Stomach (tissue), 9 donors: ENCODE measurements around the gene ESM1. TPM values are rescaled to one million over a fixed set of nuclear protein-coding genes. Genes with fewer than 3 reads are reported as not detected.
"Not testable (repeated sequence)": the region's sequence is repeated elsewhere in the genome, so short reads cannot be mapped to it uniquely, and the experiment has no call there.

Experiments used
- DNase-seq, 2 donors: peaks; one replicate each; pipeline versions ENCODE4 v3.0.0 to v3.0.0-alpha.2; 2013 to 2019
- H3K27ac ChIP-seq, 5 donors: fragments of 200-600 bp in 4 of 5; sonication (generic) in 4 of 5; one replicate each; pipeline ENCODE4 v1.5.1; 2013 to 2019; ENCODE audit warnings: mild to moderate bottlenecking in 1 of 5, moderate library complexity in 1 of 5
- H3K27me3 ChIP-seq, 3 donors: fragments of 200-600 bp; sonication (generic); one replicate each; pipeline ENCODE4 v1.5.1; 2017 to 2019; ENCODE audit warnings: mixed run types in 1 of 3
- H3K36me3 ChIP-seq, 4 donors: fragments of 200-600 bp; sonication (generic); 1 replicate in 3 of 4; 2 replicates in 1 of 4; pipeline ENCODE4 v1.5.1; 2016 to 2019
- H3K4me1 ChIP-seq, 4 donors: fragments of 200-600 bp; sonication (generic); one replicate each; pipeline ENCODE4 v1.5.1; 2016 to 2019
- H3K4me3 ChIP-seq, 4 donors: fragments of 200-600 bp; sonication (generic) in 3 of 4; one replicate each; pipeline ENCODE4 v1.5.1; 2016 to 2019; ENCODE audit warnings: mild to moderate bottlenecking in 1 of 4
- H3K9me3 ChIP-seq, 4 donors: fragments of 200-600 bp; sonication (generic); one replicate each; pipeline ENCODE4 v1.5.1; 2016 to 2019
- EP300 ChIP-seq: sonication (generic); formaldehyde crosslinking; IDR thresholded peaks from one replicate; pipeline ENCODE4 v1.6.1; 2017; ENCODE audit warnings: antibody characterized with exemption
- POLR2A ChIP-seq, 4 donors: fragments of 450-650 bp; IDR thresholded peaks; one replicate each; pipeline ENCODE4 v1.6.1; 2016; ENCODE audit warnings: antibody characterized with exemption in 4 of 4, control low read depth in 2 of 4, mild to moderate bottlenecking in 1 of 4, moderate library complexity in 1 of 4
- POLR2AphosphoS5 ChIP-seq, 3 donors: sonication (generic); formaldehyde crosslinking; IDR thresholded peaks; one replicate each; pipeline ENCODE4 v1.6.1; 2016; ENCODE audit warnings: antibody characterized with exemption in 3 of 3
- WGBS, 5 donors: extraction: QIAGEN DNeasy Blood & Tissue Kit in 3 of 5; methylation state at CpG; one replicate each; pipeline versions ENCODE4 v1.1.5 to v1.1.7; 2013 to 2018; 5-methylcytosine and 5-hydroxymethylcytosine counted together
- intact Hi-C: fragments of 100-400 bp; cut with DNase I; formaldehyde crosslinking; loops from one replicate; pipeline ENCODE4 v1.15.1; 2023; ENCODE audit warnings: low total_unique reads
- polyA plus RNA-seq, 3 donors: library from polyadenylated mRNA; stranded (reverse); fragments of 200-250 nt; gene quantifications; one replicate each; pipeline ENCODE4 v1.2.3, GENCODE V29; 2013
- total RNA-seq, 5 donors: library from RNA; depleted of rRNA; stranded (reverse); fragments of >200 nt; gene quantifications; one replicate each; pipeline versions ENCODE4 v1.1.0 to v1.2.3, GENCODE V29; 2014 to 2016
- TF ChIP-seq, protein P1 (sequence below), 7 experiments: fragments of 450-650 bp in 4 of 7; fragments of 200-600 bp in 3 of 7; sonication (generic) in 3 of 7; IDR thresholded peaks; one replicate each; pipeline ENCODE4 v1.5.1; 2016 to 2019; ENCODE audit warnings: antibody characterized with exemption in 7 of 7, control low read depth in 2 of 7, mild to moderate bottlenecking in 1 of 7
- donor health status: healthy with polysubstance abuse.
- donor health status: Bipolar disorder and iron deficiency.
- donor health status: healthy.

The ESM1 gene
- total and polyA plus RNA-seq, 8 donors, result 0.15 to 0.61 (median 0.56) TPM; not detected in 4

DNA sequence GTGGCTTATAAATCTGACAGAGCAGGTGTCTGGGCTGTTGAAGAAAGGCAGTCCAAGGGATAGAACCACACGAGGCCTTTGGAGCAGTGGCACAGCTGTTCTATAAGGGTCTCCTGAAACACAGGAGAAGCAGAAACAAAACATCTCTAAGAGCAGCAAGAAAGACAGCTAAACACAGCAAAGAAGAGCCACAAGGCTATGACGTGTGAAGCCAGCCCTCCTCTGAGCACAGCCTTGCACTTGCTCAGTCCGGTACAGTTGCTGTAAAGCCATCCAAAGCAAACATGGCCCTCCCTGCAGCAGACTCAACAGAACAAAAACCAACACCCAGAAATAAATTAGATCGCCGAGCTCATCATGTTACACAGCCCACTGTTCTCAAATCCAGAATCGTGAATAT lies 36.0 kb upstream of the ESM1 start:
- peak in 1 of 2 donors; percentile 30 for DNase-seq
- TF ChIP-seq EP300, result no peak
- no peak for TF ChIP-seq POLR2AphosphoS5 (IDR thresholded peaks at IDR 0.05)
- TF ChIP-seq, protein P1, sequence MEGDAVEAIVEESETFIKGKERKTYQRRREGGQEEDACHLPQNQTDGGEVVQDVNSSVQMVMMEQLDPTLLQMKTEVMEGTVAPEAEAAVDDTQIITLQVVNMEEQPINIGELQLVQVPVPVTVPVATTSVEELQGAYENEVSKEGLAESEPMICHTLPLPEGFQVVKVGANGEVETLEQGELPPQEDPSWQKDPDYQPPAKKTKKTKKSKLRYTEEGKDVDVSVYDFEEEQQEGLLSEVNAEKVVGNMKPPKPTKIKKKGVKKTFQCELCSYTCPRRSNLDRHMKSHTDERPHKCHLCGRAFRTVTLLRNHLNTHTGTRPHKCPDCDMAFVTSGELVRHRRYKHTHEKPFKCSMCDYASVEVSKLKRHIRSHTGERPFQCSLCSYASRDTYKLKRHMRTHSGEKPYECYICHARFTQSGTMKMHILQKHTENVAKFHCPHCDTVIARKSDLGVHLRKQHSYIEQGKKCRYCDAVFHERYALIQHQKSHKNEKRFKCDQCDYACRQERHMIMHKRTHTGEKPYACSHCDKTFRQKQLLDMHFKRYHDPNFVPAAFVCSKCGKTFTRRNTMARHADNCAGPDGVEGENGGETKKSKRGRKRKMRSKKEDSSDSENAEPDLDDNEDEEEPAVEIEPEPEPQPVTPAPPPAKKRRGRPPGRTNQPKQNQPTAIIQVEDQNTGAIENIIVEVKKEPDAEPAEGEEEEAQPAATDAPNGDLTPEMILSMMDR (IDR thresholded peaks at IDR 0.05), result no peak
- no peak for TF ChIP-seq POLR2A (IDR thresholded peaks at IDR 0.05)
- no peak overlapping the region for H3K4me3 ChIP-seq
- WGBS, 5 donors, result 27 to 43% (median 36%) methylated on average over 6 of the region's 6 CpGs
- no peaks in the 10 kb centered on the region for H3K27me3 ChIP-seq
- H3K4me1 ChIP-seq, result peaks cover 0 to 10% (median 0%) of the 10 kb centered on the region in 4 donors
- intact Hi-C loops, result no loop called here
- no peak overlapping the region for H3K27ac ChIP-seq
- H3K9me3 ChIP-seq, result no peaks in the 10 kb centered on the region
- no peaks in the 10 kb centered on the region for H3K36me3 ChIP-seq

DNA sequence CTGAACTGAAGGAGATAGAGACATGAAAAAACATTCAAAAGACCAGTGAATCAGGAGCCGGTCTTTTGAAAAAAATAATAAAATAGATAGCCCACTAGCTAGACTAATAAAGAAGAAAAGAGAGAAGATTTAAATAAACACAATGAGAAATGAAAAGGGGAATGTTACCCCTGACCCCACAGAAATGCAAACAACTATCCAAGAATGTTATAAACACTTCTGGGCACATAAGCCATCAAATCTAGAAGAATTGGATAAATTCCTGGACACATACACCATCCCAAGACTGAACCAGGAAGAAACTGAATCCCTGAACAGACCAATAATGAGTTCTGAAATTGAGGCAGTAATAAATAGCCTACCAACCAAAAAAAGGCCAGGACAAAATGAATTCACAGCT lies 24.8 kb upstream of the ESM1 start:
- intact Hi-C loops, H3K27me3 ChIP-seq, H3K4me1 ChIP-seq, H3K36me3 ChIP-seq, H3K4me3 ChIP-seq, DNase-seq, H3K27ac ChIP-seq: not testable (repeated sequence)
- peaks cover 0 to 32% (median 21%) of the 10 kb centered on the region in 4 donors for H3K9me3 ChIP-seq
- WGBS, 5 donors, result 67 to 87% (median 82%) methylated on average over 1 of the region's 1 CpG

DNA sequence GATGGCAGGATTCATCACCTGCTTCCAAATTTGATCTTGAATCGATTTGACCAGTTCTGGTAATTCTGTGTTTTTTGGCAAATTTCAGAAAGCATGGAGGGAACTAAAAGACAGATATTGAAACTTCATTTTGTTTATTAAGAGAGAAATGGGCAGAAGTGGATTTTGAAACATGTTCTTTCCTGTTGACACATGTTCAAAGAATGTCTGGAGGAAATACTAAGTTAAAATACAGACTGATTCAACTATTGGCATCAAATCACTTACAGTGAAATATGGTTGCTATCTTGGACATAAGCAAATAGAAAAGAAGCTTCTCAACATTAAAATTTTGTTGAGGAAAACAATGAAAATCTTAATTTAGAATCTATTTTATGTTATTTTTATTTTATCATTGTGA lies 19.3 kb upstream of the ESM1 start:
- no peak overlapping the region for H3K4me3 ChIP-seq
- TF ChIP-seq POLR2A (IDR thresholded peaks at IDR 0.05), result no peak
- no peak for TF ChIP-seq POLR2AphosphoS5 (IDR thresholded peaks at IDR 0.05)
- TF ChIP-seq, protein P1 (IDR thresholded peaks at IDR 0.05), result no peak
- 82 to 90% (median 84%) methylated on average over 1 of the region's 1 CpG for WGBS, 5 donors

GRCh38 chr5:55003432-55004065 lies 18.2 kb upstream of the ESM1 start:
- no peak for DNase-seq
- Histone ChIP-seq H3K4me3 (no peak overlapping the region), H3K9me3 (no peaks in the 10 kb centered on the region), H3K27ac (no peak overlapping the region), H3K36me3 (no peaks in the 10 kb centered on the region), H3K27me3 (no peaks in the 10 kb centered on the region), H3K4me1 (no peaks in the 10 kb centered on the region)
- 71 to 74% (median 72%) methylated on average over 4 of the region's 4 CpGs for WGBS, 5 donors
- intact Hi-C loops, result no loop called here
- no peak for TF ChIP-seq POLR2AphosphoS5 (IDR thresholded peaks at IDR 0.05)
- TF ChIP-seq, protein P1 (IDR thresholded peaks at IDR 0.05), result no peak
- no peak for TF ChIP-seq EP300
- TF ChIP-seq POLR2A (IDR thresholded peaks at IDR 0.05), result no peak

More for the DNA sequence above, 19.3 kb upstream of the ESM1 start:
- H3K27me3 ChIP-seq, result no peaks in the 10 kb centered on the region
- intact Hi-C loops, result no loop called here
- no peak for DNase-seq
- no peaks in the 10 kb centered on the region for H3K9me3 ChIP-seq
- no peaks in the 10 kb centered on the region for H3K4me1 ChIP-seq
- H3K36me3 ChIP-seq, result no peaks in the 10 kb centered on the region
- H3K27ac ChIP-seq, result no peak overlapping the region

DNA sequence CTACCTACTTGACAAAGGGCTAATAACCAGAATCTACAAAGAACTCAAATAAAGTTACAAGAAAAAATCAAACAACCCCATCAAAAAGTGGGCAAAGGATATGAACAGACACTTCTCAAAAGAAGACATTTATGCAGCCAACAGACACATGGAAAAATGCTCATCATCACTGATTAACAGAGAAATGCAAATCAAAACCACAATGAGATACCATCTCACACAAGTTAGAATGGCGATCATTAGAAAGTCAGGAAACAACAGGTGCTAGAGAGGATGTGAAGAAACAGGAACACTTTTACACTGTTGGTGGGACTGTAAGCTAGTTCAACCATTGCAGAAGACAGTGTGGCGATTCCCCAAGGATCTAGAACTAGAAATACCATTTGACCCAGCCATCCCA lies 16.8 kb upstream of the ESM1 start:
- H3K27ac ChIP-seq, H3K9me3 ChIP-seq, H3K27me3 ChIP-seq, intact Hi-C loops, DNase-seq, H3K4me1 ChIP-seq, H3K4me3 ChIP-seq, H3K36me3 ChIP-seq: not testable (repeated sequence)
- 78 to 91% (median 80%) methylated on average over 2 of the region's 2 CpGs for WGBS, 5 donors
